K562 (cell line): Measurements from ENCODE around the gene MAGI1. TPM values are rescaled to one million over a fixed set of nuclear protein-coding genes. Genes with fewer than 3 reads are reported as not detected.

Experiments
- CTCFL ChIP-seq: IDR thresholded peaks from 2 replicates; pipeline ENCODE4 v1.6.1; 2011; ENCODE audit warnings: borderline replicate concordance, low read depth, mild to moderate bottlenecking, moderate library complexity, low read length; ENCODE audit not compliant: insufficient read depth, poor library complexity, severe bottlenecking
- GTF3C2 ChIP-seq: IDR thresholded peaks from 3 replicates; pipeline ENCODE4 v1.6.1; 2011; ENCODE audit warnings: borderline replicate concordance, mild to moderate bottlenecking, moderate library complexity; ENCODE audit not compliant: insufficient read length; ENCODE audit errors: extremely low read depth
- PTBP1 ChIP-seq: fragments of 200-400 bp; formaldehyde crosslinking; IDR thresholded peaks from 2 replicates; pipeline ENCODE4 v1.6.1; 2017; ENCODE audit warnings: low read depth, low read length
- RUNX1 ChIP-seq: sonication (generic); IDR thresholded peaks from 2 replicates; pipeline ENCODE4 v1.6.1; 2016; ENCODE audit warnings: antibody characterized with exemption, low read depth
- SMARCA4 ChIP-seq: fragments of 450-650 bp; IDR thresholded peaks from 2 replicates; pipeline ENCODE4 v1.6.1; 2016
- TCF3 ChIP-seq: sonication (generic); formaldehyde crosslinking; IDR thresholded peaks from 2 replicates; pipeline ENCODE4 v1.4.0; 2020; ENCODE audit warnings: mild to moderate bottlenecking, missing genetic modification reagents
- ZNF263 ChIP-seq: sonication (generic); formaldehyde crosslinking; IDR thresholded peaks from 2 replicates; pipeline ENCODE4 v1.8.0; 2022; ENCODE audit warnings: mild to moderate bottlenecking, missing genetic modification reagents, borderline replicate concordance
- polyA plus RNA-seq, 8 experiments: library from polyadenylated mRNA; depleted of rRNA in 4 of 8; stranded (reverse) in 5 of 8; unstranded in 3 of 8; fragments of >200 nt; fragmentation: Nextera tagmentation in 2 of 8; fragmentation: Illumina TruSeq in 1 of 8; extraction: Ambion mirVana in 2 of 8; extraction: Trizol in 1 of 8; gene quantifications; 2 replicates each; pipeline versions ENCODE4 v1.2.1 to v1.2.3, GENCODE V29; 2011 to 2014; ENCODE audit warnings: inconsistent platforms in 1 of 8, missing spikeins in 1 of 8
- total RNA-seq, 7 experiments: library from RNA; depleted of rRNA in 6 of 7; stranded (reverse); fragments of >200 nt in 6 of 7; fragmentation: Illumina TruSeq in 2 of 7; extraction: Trizol in 2 of 7; gene quantifications; 2 replicates each; pipeline versions ENCODE4 v1.2.1 to v1.2.3, GENCODE V29; 2011 to 2021; ENCODE audit warnings: low replicate concordance in 1 of 7

The MAGI1 gene
- total and polyA plus RNA-seq, 9 of the 15 experiments (the other 6 are each of a cell fraction or from before 2014, with no cell fraction given): 7.8 to 59.4 (median 43.2) TPM

GRCh38 chr3:65964838-65965237 lies 73.9 kb downstream of the MAGI1 start (continued):
- TF ChIP-seq CTCFL: no peak
- no peak for TF ChIP-seq TCF3 (CRISPR knock-in tag)
- TF ChIP-seq GTF3C2: no peak
- no peak for TF ChIP-seq RUNX1
- no peak for TF ChIP-seq ZNF263 (CRISPR knock-in tag)
- TF ChIP-seq SMARCA4: no peak
- no peak for TF ChIP-seq PTBP1
